Stimulated activated effector memory CD8-positive, alpha-beta T cell treated with anti-CD3 and anti-CD28 coated beads, Interleukin-12 subunit alpha, Interleukin-12 subunit beta, amount 100 ng/mL, for 72 hours (primary cell): ENCODE measurements around the gene TRIM6.
A peak's percentile ranks its signal among the peaks of the same experiment; 100 is the strongest.
"Not testable (repeated sequence)": the region's sequence is repeated elsewhere in the genome, so short reads cannot be mapped to it uniquely, and the experiment has no call there.

Experiments
- ATAC-seq: fragments of 150-1000 bp; cut with Tn5 transposase; 2 replicates; pipeline ENCODE4 v1.10.0; 2021
- DNase-seq, 2 donors: peaks; one replicate each; pipeline ENCODE4 v3.0.0; 2021 to 2022; ENCODE audit warnings: low spot score in 2 of 2
- H3K27ac Mint-ChIP-seq: one replicate; pipeline ENCODE4 v1.8.0; 2022; ENCODE audit warnings: mild to moderate bottlenecking, mixed read lengths
- H3K36me3 Mint-ChIP-seq: one replicate; pipeline ENCODE4 v1.8.0; 2022; ENCODE audit warnings: mild to moderate bottlenecking, mixed read lengths
- H3K4me1 Mint-ChIP-seq: one replicate; pipeline ENCODE4 v1.8.0; 2022; ENCODE audit warnings: mixed read lengths
- H3K4me3 Mint-ChIP-seq: one replicate; pipeline ENCODE4 v1.8.0; 2022; ENCODE audit warnings: mild to moderate bottlenecking, mixed read lengths
- H3K9me3 Mint-ChIP-seq: one replicate; pipeline ENCODE4 v1.8.0; 2022; ENCODE audit warnings: mixed read lengths

Gene TRIM6

GRCh38 chr11:5591613-5592012 is 4.8 kb upstream of the TRIM6 start:
- ATAC-seq, result no peak
- Mint-ChIP-seq H3K36me3 (no peaks in the 10 kb centered on the region), H3K9me3 (no peaks in the 10 kb centered on the region), H3K4me1 (peaks cover 5% of the 10 kb centered on the region), H3K27ac (no peak overlapping the region), H3K4me3 (no peak overlapping the region)
- DNase-seq, result no peak

- no peak for ATAC-seq
- H3K36me3 Mint-ChIP-seq, result no peaks in the 10 kb centered on the region
- no peak overlapping the region for H3K27ac Mint-ChIP-seq
- peaks cover 5% of the 10 kb centered on the region for H3K4me1 Mint-ChIP-seq
- no peak for DNase-seq
- H3K4me3 Mint-ChIP-seq, result no peak overlapping the region
- H3K9me3 Mint-ChIP-seq, result no peaks in the 10 kb centered on the region
Observed at GRCh38 chr11:5592615-5593014, 3.8 kb upstream of the TRIM6 start.

GRCh38 chr11:5593146-5593545 is 3.3 kb upstream of the TRIM6 start:
- no peak overlapping the region for H3K4me3 Mint-ChIP-seq
- H3K9me3 Mint-ChIP-seq, result no peaks in the 10 kb centered on the region
- H3K4me1 Mint-ChIP-seq, result peaks cover 5% of the 10 kb centered on the region
- DNase-seq (no peak), ATAC-seq (no peak)
- H3K27ac Mint-ChIP-seq, result no peak overlapping the region
- H3K36me3 Mint-ChIP-seq, result no peaks in the 10 kb centered on the region

GRCh38 chr11:5597953-5598352 is 1.5 kb downstream of the TRIM6 start:
- no peaks in the 10 kb centered on the region for H3K9me3 Mint-ChIP-seq
- DNase-seq, result no peak
- H3K4me3 Mint-ChIP-seq, result no peak overlapping the region
- H3K27ac Mint-ChIP-seq, result no peak overlapping the region
- no peaks in the 10 kb centered on the region for H3K36me3 Mint-ChIP-seq
- ATAC-seq, result no peak
- H3K4me1 Mint-ChIP-seq, result peaks cover 5% of the 10 kb centered on the region

GRCh38 chr11:5600374-5600851 is 4.0 kb downstream of the TRIM6 start:
- Mint-ChIP-seq H3K9me3 (no peaks in the 10 kb centered on the region), H3K4me3 (no peak overlapping the region), H3K36me3 (no peaks in the 10 kb centered on the region), H3K27ac (no peak overlapping the region), H3K4me1 (peaks cover 5% of the 10 kb centered on the region)
- ATAC-seq (peak; percentile 84), DNase-seq (peak; percentile 9 to 55)

- H3K4me1 Mint-ChIP-seq, H3K36me3 Mint-ChIP-seq, H3K27ac Mint-ChIP-seq, DNase-seq, ATAC-seq, H3K9me3 Mint-ChIP-seq, H3K4me3 Mint-ChIP-seq: not testable (repeated sequence)
Observed at GRCh38 chr11:5602791-5603190, 6.4 kb downstream of the TRIM6 start.

- H3K9me3 Mint-ChIP-seq, result no peaks in the 10 kb centered on the region
- no peaks in the 10 kb centered on the region for H3K36me3 Mint-ChIP-seq
- no peak overlapping the region for H3K4me3 Mint-ChIP-seq
- ATAC-seq, result no peak
- DNase-seq, result no peak
- H3K27ac Mint-ChIP-seq, result no peak overlapping the region
- H3K4me1 Mint-ChIP-seq, result no peaks in the 10 kb centered on the region
Observed at GRCh38 chr11:5603326-5603725, 6.9 kb downstream of the TRIM6 start.

GRCh38 chr11:5604896-5605295 is 8.5 kb downstream of the TRIM6 start:
- no peak for ATAC-seq
- H3K27ac Mint-ChIP-seq, result no peak overlapping the region
- no peaks in the 10 kb centered on the region for H3K4me1 Mint-ChIP-seq
- H3K4me3 Mint-ChIP-seq, result no peak overlapping the region
- no peaks in the 10 kb centered on the region for H3K36me3 Mint-ChIP-seq
- no peaks in the 10 kb centered on the region for H3K9me3 Mint-ChIP-seq
- DNase-seq, result no peak

- Mint-ChIP-seq H3K9me3 (no peaks in the 10 kb centered on the region), H3K27ac (no peak overlapping the region), H3K36me3 (no peaks in the 10 kb centered on the region), H3K4me3 (no peak overlapping the region), H3K4me1 (no peaks in the 10 kb centered on the region)
- DNase-seq (no peak), ATAC-seq (no peak)
Observed at GRCh38 chr11:5605849-5606248, 9.4 kb downstream of the TRIM6 start.

- Mint-ChIP-seq H3K4me3 (no peak overlapping the region), H3K36me3 (no peaks in the 10 kb centered on the region), H3K27ac (no peak overlapping the region), H3K9me3 (no peaks in the 10 kb centered on the region), H3K4me1 (no peaks in the 10 kb centered on the region)
- ATAC-seq (no peak), DNase-seq (no peak)
Observed at GRCh38 chr11:5608808-5609207, 12.4 kb downstream of the TRIM6 start.

GRCh38 chr11:5610446-5610845 is 14.0 kb downstream of the TRIM6 start:
- Mint-ChIP-seq H3K9me3 (no peaks in the 10 kb centered on the region), H3K27ac (no peak overlapping the region), H3K36me3 (no peaks in the 10 kb centered on the region), H3K4me1 (no peaks in the 10 kb centered on the region), H3K4me3 (no peak overlapping the region)
- no peak for ATAC-seq
- peak in 1 of 2 donors; percentile 18 for DNase-seq

GRCh38 chr11:5611627-5612026 is 15.2 kb downstream of the TRIM6 start:
- Mint-ChIP-seq H3K9me3 (no peaks in the 10 kb centered on the region), H3K4me1 (no peaks in the 10 kb centered on the region), H3K27ac (no peak overlapping the region), H3K36me3 (no peaks in the 10 kb centered on the region), H3K4me3 (no peak overlapping the region)
- DNase-seq (peak in 1 of 2 donors; percentile 6), ATAC-seq (no peak)

- H3K4me3 Mint-ChIP-seq, result no peak overlapping the region
- H3K9me3 Mint-ChIP-seq, result no peaks in the 10 kb centered on the region
- no peak for DNase-seq
- H3K27ac Mint-ChIP-seq, result no peak overlapping the region
- ATAC-seq, result no peak
- H3K36me3 Mint-ChIP-seq, result no peaks in the 10 kb centered on the region
- H3K4me1 Mint-ChIP-seq, result peaks cover 4% of the 10 kb centered on the region
Observed at GRCh38 chr11:5618807-5619206, 22.4 kb downstream of the TRIM6 start.

- DNase-seq, result no peak
- no peaks in the 10 kb centered on the region for H3K36me3 Mint-ChIP-seq
- H3K4me1 Mint-ChIP-seq, result peaks cover 11% of the 10 kb centered on the region
- ATAC-seq, result no peak
- no peak overlapping the region for H3K4me3 Mint-ChIP-seq
- H3K27ac Mint-ChIP-seq, result no peak overlapping the region
- H3K9me3 Mint-ChIP-seq, result no peaks in the 10 kb centered on the region
Observed at GRCh38 chr11:5620651-5621521, 24.4 kb downstream of the TRIM6 start.

GRCh38 chr11:5621580-5621979 is 25.1 kb downstream of the TRIM6 start:
- Mint-ChIP-seq H3K27ac (no peak overlapping the region), H3K9me3 (no peaks in the 10 kb centered on the region), H3K4me3 (no peak overlapping the region), H3K4me1 (peaks cover 18% of the 10 kb centered on the region), H3K36me3 (no peaks in the 10 kb centered on the region)
- ATAC-seq (no peak), DNase-seq (no peak)

- no peak overlapping the region for H3K27ac Mint-ChIP-seq
- no peaks in the 10 kb centered on the region for H3K9me3 Mint-ChIP-seq
- no peak overlapping the region for H3K4me3 Mint-ChIP-seq
- no peaks in the 10 kb centered on the region for H3K36me3 Mint-ChIP-seq
- ATAC-seq (no peak), DNase-seq (peak in 1 of 2 donors; percentile 17)
- H3K4me1 Mint-ChIP-seq, result peaks cover 30% of the 10 kb centered on the region
Observed at GRCh38 chr11:5622802-5623201, 26.4 kb downstream of the TRIM6 start.
